Neural cell (in vitro differentiated cells): ENCODE measurements around the gene VARS1. TPM values are rescaled to one million over a fixed set of nuclear protein-coding genes. Genes with fewer than 3 reads are reported as not detected.
A peak's percentile ranks its signal among the peaks of the same experiment; 100 is the strongest.

Source experiments
- H2AFZ ChIP-seq: fragments of 200-600, 300-800 bp; sonication (generic), shearing (Covaris generic); 2 replicates; pipeline ENCODE4 v1.6.0; 2014; ENCODE audit warnings: low read depth, mild to moderate bottlenecking, antibody characterized with exemption, low read length, moderate library complexity
- H3F3A ChIP-seq: fragments of 200-600 bp; shearing (Covaris generic); 2 replicates; pipeline ENCODE4 v1.6.1; 2016; ENCODE audit warnings: mild to moderate bottlenecking, moderate library complexity, mixed read lengths, antibody characterized with exemption, low read length; ENCODE audit not compliant: insufficient read depth, poor library complexity, severe bottlenecking
- H3K27ac ChIP-seq: fragments of 200-600, 300-800 bp; sonication (generic), shearing (Covaris generic); 2 replicates; pipeline ENCODE4 v1.5.1; 2014; ENCODE audit warnings: mild to moderate bottlenecking, low read length, moderate library complexity
- H3K27me3 ChIP-seq: fragments of 300-800, 200-600 bp; sonication (generic), shearing (Covaris generic); 2 replicates; pipeline ENCODE4 v1.6.0; 2014; ENCODE audit warnings: mild to moderate bottlenecking, low read depth, low read length, moderate library complexity; ENCODE audit not compliant: insufficient read depth
- H3K36me3 ChIP-seq: fragments of 300-800, 200-600 bp; sonication (generic), shearing (Covaris generic); 2 replicates; pipeline ENCODE4 v1.5.1; 2014; ENCODE audit warnings: mild to moderate bottlenecking, antibody characterized with exemption, low read length, moderate library complexity; ENCODE audit not compliant: insufficient read depth
- H3K4me2 ChIP-seq: fragments of 300-800, 200-600 bp; sonication (generic), shearing (Covaris generic); 2 replicates; pipeline ENCODE4 v1.6.0; 2014; ENCODE audit warnings: mild to moderate bottlenecking, low read length
- H3K4me3 ChIP-seq: fragments of 300-800, 200-600 bp; sonication (generic), shearing (Covaris generic); 2 replicates; pipeline ENCODE4 v1.5.1; 2014; ENCODE audit warnings: mild to moderate bottlenecking, low read length, moderate library complexity
- H3K79me2 ChIP-seq: fragments of 200-600 bp; shearing (Covaris generic); replicated peaks from 2 replicates; pipeline ENCODE4 v1.6.0; 2014; ENCODE audit warnings: mild to moderate bottlenecking, low read length, moderate library complexity; ENCODE audit not compliant: insufficient read depth
- H3K9ac ChIP-seq: fragments of 300-800, 200-600 bp; sonication (generic), shearing (Covaris generic); 2 replicates; pipeline ENCODE4 v1.6.1; 2016; ENCODE audit warnings: mild to moderate bottlenecking, low read length, mixed read lengths
- H3K9me2 ChIP-seq: fragments of 200-600 bp; shearing (Covaris generic); 2 replicates; pipeline ENCODE4 v1.6.1; 2016; ENCODE audit warnings: mild to moderate bottlenecking, low read length, mixed read lengths; ENCODE audit not compliant: insufficient read depth
- H3K9me3 ChIP-seq: fragments of 200-600, 300-800 bp; sonication (generic), shearing (Covaris generic); 2 replicates; pipeline ENCODE4 v1.6.1; 2016; ENCODE audit warnings: mild to moderate bottlenecking, mixed run types, low read length, moderate library complexity, mixed read lengths
- H4K20me1 ChIP-seq: fragments of 200-600 bp; shearing (Covaris generic); 2 replicates; pipeline ENCODE4 v1.6.1; 2016; ENCODE audit warnings: mild to moderate bottlenecking, mixed run types; ENCODE audit not compliant: insufficient read depth
- EP300 ChIP-seq: fragments of 450-650 bp; conservative IDR thresholded peaks from 2 replicates; pipeline ENCODE4 v1.6.1; 2014; ENCODE audit warnings: antibody characterized with exemption, mild to moderate bottlenecking, moderate library complexity; ENCODE audit not compliant: poor library complexity, severe bottlenecking
- EZH2 ChIP-seq: fragments of 200-600, 300-800 bp; shearing (Covaris generic), sonication (generic); IDR thresholded peaks from 2 replicates; pipeline ENCODE4 v1.6.1; 2014; ENCODE audit warnings: antibody characterized with exemption, low read length, borderline replicate concordance, mild to moderate bottlenecking; ENCODE audit not compliant: insufficient read depth, poor library complexity, severe bottlenecking
- MXI1 ChIP-seq: fragments of 450-650 bp; conservative IDR thresholded peaks from 2 replicates; pipeline ENCODE4 v1.6.1; 2014; ENCODE audit warnings: antibody characterized with exemption, mild to moderate bottlenecking; ENCODE audit not compliant: poor library complexity, severe bottlenecking
- POLR2AphosphoS5 ChIP-seq: IDR thresholded peaks from 2 replicates; pipeline ENCODE4 v1.6.1; 2012
- RAD21 ChIP-seq: fragments of 450-650 bp; conservative IDR thresholded peaks from 2 replicates; pipeline ENCODE4 v1.6.1; 2014; ENCODE audit warnings: antibody characterized with exemption, mild to moderate bottlenecking, moderate library complexity
- SMC3 ChIP-seq: fragments of 450-650 bp; conservative IDR thresholded peaks from 2 replicates; pipeline ENCODE4 v1.6.1; 2014; ENCODE audit warnings: antibody characterized with exemption, mild to moderate bottlenecking, moderate library complexity; ENCODE audit not compliant: poor library complexity
- TAF1 ChIP-seq: IDR thresholded peaks from 2 replicates; pipeline ENCODE4 v1.6.1; 2012; ENCODE audit warnings: low read depth
- polyA minus RNA-seq: library from RNA; depleted of rRNA, polyadenylated mRNA; stranded (reverse); fragments of >200 nt; gene quantifications from 2 replicates; pipeline ENCODE4 v1.2.3, GENCODE V29; 2014
- polyA plus RNA-seq: library from polyadenylated mRNA; depleted of rRNA; stranded (reverse); fragments of >200 nt; gene quantifications from 2 replicates; pipeline ENCODE4 v1.2.3, GENCODE V29; 2014
- TF ChIP-seq, protein P1 (sequence below): fragments of 450-650 bp; IDR thresholded peaks from 2 replicates; pipeline ENCODE4 v1.5.1; 2014; ENCODE audit warnings: antibody characterized with exemption, mild to moderate bottlenecking, moderate library complexity; ENCODE audit not compliant: poor library complexity, severe bottlenecking
- TF ChIP-seq, protein P2 (sequence below): IDR thresholded peaks from 2 replicates; pipeline ENCODE4 v1.6.1; 2012; ENCODE audit warnings: borderline replicate concordance

VARS1 gene
- polyA plus RNA-seq: 40.9 and 49.4 TPM in 2 replicates
- polyA minus RNA-seq: 56.0 and 57.1 TPM in 2 replicates

DNA sequence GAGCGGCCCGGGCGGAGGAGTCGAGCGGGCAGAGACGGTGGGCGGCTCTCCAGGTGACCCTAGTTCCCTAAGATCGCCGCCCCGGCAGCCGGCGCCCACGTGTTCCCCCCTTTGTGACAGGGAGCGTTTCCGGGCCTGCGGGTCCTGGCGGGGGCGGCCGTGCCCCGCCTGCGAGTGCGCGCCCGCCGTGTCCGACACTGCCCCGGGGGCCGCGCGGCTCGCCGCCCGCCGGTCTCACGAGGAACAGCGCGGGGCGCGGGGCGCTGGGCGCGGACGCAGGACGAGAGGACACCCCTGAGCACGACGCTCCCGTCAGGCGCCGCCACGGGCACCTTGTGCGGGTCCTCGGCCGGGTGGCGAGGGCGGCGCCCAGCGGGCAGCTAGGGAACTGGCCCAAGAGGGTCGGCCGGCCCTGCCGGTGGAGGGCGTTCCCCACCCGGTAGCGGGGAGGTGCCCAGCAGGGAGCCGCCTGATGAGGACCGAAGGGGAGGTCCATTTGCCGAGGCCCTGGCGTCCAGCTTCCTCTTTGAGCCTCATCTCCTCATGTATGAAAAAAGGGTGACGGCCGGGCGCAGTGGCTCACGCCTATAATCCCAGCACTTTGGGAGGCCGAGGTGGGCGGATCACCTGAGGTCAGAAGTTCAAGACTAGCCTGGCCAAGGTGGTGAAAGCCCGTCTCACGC, at the start of gene VARS1:
VARS1 (minus strand) TSS at position 137 of the 683 bp plus-strand sequence. CDS start 535 bp downstream, outside the sequence.
- Histone ChIP-seq H3K27ac (peak within 1 kb of the TSS; percentile 62), H3K79me2 (peaks cover 18% of the 10 kb centered on the region)

GRCh38 chr6:31844507-31844906, 49.0 kb upstream of the VARS1 start:
- Histone ChIP-seq H3K9ac (no peak overlapping the region), H3K27ac (no peak overlapping the region), H3K36me3 (no peaks in the 10 kb centered on the region), H3K9me2 (no peaks in the 10 kb centered on the region), H3F3A (no peaks in the 10 kb centered on the region), H2AFZ (no peak overlapping the region), H3K9me3 (no peaks in the 10 kb centered on the region), H3K4me3 (no peak overlapping the region), H3K4me2 (no peak overlapping the region), H3K27me3 (no peaks in the 10 kb centered on the region), H3K79me2 (no peaks in the 10 kb centered on the region), H4K20me1 (no peaks in the 10 kb centered on the region)
- TF ChIP-seq, protein P1, sequence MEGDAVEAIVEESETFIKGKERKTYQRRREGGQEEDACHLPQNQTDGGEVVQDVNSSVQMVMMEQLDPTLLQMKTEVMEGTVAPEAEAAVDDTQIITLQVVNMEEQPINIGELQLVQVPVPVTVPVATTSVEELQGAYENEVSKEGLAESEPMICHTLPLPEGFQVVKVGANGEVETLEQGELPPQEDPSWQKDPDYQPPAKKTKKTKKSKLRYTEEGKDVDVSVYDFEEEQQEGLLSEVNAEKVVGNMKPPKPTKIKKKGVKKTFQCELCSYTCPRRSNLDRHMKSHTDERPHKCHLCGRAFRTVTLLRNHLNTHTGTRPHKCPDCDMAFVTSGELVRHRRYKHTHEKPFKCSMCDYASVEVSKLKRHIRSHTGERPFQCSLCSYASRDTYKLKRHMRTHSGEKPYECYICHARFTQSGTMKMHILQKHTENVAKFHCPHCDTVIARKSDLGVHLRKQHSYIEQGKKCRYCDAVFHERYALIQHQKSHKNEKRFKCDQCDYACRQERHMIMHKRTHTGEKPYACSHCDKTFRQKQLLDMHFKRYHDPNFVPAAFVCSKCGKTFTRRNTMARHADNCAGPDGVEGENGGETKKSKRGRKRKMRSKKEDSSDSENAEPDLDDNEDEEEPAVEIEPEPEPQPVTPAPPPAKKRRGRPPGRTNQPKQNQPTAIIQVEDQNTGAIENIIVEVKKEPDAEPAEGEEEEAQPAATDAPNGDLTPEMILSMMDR: no peak
- TF ChIP-seq EP300 (no peak), EZH2 (no peak), MXI1 (no peak), POLR2AphosphoS5 (no peak), RAD21 (no peak), SMC3 (no peak), TAF1 (no peak)
- TF ChIP-seq, protein P2, sequence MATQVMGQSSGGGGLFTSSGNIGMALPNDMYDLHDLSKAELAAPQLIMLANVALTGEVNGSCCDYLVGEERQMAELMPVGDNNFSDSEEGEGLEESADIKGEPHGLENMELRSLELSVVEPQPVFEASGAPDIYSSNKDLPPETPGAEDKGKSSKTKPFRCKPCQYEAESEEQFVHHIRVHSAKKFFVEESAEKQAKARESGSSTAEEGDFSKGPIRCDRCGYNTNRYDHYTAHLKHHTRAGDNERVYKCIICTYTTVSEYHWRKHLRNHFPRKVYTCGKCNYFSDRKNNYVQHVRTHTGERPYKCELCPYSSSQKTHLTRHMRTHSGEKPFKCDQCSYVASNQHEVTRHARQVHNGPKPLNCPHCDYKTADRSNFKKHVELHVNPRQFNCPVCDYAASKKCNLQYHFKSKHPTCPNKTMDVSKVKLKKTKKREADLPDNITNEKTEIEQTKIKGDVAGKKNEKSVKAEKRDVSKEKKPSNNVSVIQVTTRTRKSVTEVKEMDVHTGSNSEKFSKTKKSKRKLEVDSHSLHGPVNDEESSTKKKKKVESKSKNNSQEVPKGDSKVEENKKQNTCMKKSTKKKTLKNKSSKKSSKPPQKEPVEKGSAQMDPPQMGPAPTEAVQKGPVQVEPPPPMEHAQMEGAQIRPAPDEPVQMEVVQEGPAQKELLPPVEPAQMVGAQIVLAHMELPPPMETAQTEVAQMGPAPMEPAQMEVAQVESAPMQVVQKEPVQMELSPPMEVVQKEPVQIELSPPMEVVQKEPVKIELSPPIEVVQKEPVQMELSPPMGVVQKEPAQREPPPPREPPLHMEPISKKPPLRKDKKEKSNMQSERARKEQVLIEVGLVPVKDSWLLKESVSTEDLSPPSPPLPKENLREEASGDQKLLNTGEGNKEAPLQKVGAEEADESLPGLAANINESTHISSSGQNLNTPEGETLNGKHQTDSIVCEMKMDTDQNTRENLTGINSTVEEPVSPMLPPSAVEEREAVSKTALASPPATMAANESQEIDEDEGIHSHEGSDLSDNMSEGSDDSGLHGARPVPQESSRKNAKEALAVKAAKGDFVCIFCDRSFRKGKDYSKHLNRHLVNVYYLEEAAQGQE: no peak

More for the DNA sequence above, at the start of gene VARS1:
- Histone ChIP-seq H3K4me3 (peak within 1 kb of the TSS; percentile 100), H3K9me2 (no peaks in the 10 kb centered on the region), H2AFZ (peak within 1 kb of the TSS; percentile 53), H3K9ac (peak within 1 kb of the TSS; percentile 89), H3K4me2 (peak within 1 kb of the TSS; percentile 100), H3K36me3 (no peaks in the 10 kb centered on the region), H4K20me1 (no peaks in the 10 kb centered on the region), H3K9me3 (no peaks in the 10 kb centered on the region), H3K27me3 (no peaks in the 10 kb centered on the region), H3F3A (no peaks in the 10 kb centered on the region)
- peak; percentile 76 for TF ChIP-seq RAD21
- TF ChIP-seq, protein P1: peak; percentile 99
- TF ChIP-seq TAF1: no peak
- peak; percentile 88 for TF ChIP-seq SMC3
- no peak for TF ChIP-seq EZH2
- TF ChIP-seq MXI1: peak; percentile 98
- TF ChIP-seq, protein P2: no peak
- peak; percentile 70 for TF ChIP-seq EP300
- TF ChIP-seq POLR2AphosphoS5: peak; percentile 65
